HG03571 (cell line): Measurements from ENCODE around the gene JAG2.

Source experiments
- ATAC-seq: cut with Tn5 transposase; IDR thresholded peaks from one replicate; pipeline ENCODE4 v1.9.1; 2021; ENCODE audit not compliant: unreplicated experiment

The JAG2 gene

GRCh38 chr14:105166571-105167302, 1.8 kb downstream of the JAG2 start:
- no peak for ATAC-seq

DNA sequence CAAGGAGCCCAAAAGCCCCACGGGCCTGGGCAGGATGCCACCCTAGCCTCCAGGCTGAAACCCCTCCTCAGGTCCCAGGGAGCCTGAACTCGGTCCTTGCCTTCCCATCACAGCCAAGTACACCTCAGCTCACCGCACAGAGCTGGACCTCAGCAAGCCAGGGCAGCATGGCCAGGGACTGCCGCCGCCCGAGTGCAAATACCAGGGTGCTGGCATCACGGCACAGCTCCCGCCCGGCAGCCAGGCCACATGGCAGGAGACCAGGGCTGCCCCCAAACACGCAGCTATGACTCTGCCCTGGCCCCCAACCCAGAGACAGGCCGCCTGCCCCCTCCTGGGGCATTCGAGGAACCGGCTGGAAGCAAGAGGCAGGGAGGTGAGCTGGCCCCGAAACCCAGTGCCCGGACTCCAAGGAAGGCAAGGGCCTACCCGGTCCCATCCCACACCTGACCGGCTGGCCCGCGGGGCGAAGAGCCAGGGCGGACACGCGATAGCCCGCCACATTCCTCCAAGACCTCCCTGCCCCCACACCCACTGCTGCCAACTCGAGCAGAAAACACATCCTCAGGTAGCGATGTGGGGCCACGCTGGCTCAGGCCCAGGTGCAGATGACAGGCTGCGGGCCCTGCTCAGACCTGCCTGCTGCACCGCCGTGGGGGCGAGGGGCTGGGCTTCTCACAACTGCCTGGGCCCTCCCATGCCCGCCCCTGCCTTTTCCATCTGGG, 2.7 kb downstream of the JAG2 start:
- ATAC-seq, result no peak

- no peak for ATAC-seq
Measured at GRCh38 chr14:105165134-105165704, 3.4 kb downstream of the JAG2 start.

DNA sequence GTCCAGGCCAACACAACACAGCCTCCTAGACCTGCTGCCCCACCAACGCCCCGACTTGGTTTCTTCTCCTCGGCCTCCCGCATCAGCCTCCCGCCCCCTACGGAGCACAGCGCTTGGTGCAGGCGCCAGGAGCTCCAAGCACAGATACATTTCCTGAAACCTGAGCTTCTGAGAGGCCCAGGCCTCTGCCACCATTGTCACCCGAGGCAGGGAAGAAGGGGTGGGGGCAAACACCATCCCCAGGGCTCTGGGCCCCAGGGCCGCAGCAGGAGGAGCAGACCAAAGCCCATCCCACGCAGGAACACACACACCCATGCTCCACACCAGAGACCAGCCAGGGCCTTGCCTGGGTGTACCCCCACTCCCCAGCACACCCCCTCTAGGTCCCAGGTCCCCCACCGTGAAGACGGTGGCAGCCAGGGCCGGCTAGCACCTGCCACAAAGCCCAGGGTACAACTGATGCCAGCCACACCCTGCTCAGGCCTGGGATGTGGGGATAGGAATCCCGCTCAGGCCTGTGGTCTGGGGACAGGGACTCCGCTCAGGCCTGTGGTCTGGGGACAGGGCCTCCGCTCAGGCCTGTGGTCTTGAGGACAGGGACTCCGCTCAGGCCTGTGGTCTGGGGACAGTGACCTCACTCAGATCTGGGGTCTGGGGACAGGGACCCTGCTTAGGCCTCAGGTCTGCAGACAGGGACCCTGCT, 5.4 kb downstream of the JAG2 start:
- ATAC-seq, result no peak

DNA sequence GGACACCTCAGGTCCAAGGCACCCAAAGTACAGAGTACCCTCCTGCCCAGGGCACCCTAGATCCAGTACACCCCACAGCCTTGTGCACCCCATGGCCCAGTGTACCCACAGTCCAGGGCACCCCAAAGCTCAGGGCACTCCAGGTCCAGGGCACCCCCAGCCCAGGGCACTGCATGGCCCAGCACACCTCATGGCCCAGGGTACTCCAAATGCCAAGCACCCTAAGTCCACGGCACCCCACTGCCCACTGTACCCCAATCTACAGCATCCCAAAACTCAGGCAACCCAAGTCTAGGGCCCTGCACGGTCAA, 6.0 kb downstream of the JAG2 start:
- no peak for ATAC-seq

DNA sequence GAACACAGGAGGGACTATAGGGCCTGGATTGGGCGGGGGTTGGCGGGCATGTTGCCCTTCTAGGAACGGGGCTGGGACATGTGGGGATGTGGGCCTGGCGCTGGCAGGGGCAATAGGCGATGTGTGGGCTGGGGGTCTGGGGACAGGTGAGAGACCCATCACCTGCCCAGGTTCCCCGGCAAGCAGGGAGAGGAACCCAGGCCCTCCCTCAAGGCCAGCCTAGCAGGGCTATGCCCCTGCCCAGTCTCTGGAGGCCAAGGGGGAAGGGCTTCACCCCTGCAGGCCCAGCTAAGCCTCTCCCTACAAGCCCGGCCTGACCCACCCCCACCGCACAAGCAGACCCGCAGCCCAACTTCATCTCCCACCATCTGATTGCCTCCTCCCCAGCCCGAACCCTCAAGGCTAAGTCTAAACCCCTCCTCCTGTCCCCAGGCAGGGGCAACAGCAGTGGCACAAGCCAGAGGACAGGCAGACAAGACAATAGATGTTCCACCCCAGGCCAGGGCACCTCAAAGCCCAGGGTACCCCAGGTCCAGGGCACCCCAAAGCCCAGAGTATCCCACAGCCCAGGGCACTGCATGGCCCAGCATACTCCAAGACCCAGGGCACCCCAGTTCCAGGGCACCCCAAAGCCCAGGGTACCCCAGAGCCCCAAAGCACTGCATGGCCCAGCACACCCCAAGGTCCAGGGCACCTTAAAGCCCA, 6.5 kb downstream of the JAG2 start:
- no peak for ATAC-seq

GRCh38 chr14:105161309-105161708, 7.3 kb downstream of the JAG2 start:
- no peak for ATAC-seq

- ATAC-seq, result no peak
Measured at GRCh38 chr14:105160776-105161175, 7.8 kb downstream of the JAG2 start.

GRCh38 chr14:105159344-105159743, 9.2 kb downstream of the JAG2 start:
- no peak for ATAC-seq

GRCh38 chr14:105158794-105159193, 9.8 kb downstream of the JAG2 start:
- no peak for ATAC-seq

- ATAC-seq, result no peak
Measured at GRCh38 chr14:105157872-105158271, 10.7 kb downstream of the JAG2 start.

GRCh38 chr14:105156414-105157375, 11.9 kb downstream of the JAG2 start:
- no peak for ATAC-seq

- ATAC-seq, result no peak
Measured at GRCh38 chr14:105155681-105156413, 12.7 kb downstream of the JAG2 start.

DNA sequence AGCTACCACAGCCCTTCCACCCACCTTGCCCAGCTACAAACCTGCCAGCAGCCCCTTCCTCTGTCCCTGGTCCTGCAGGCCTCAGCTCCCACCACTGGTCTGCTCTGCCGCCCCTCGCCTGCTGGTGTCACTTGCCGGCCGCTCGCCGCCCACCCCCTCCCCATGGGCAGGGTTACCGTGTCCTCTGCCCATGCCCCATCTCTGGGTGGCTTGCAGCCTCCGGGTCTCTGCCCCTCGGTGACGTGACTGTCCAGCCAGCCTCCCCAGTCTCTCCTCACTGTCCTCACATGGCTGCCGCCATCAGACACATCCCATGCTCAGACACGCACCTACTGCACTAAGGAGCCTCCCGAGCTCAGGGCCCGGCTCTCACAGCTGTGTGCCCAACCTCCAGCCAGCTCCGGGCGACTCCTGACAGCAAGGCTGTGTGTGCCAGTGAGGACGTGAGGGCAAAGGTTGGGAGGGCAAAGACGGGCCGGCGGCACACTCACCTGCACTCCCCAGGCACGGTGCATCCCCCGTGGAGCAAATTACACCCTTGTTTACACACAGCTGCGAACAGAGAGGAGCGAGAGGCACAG, 13.4 kb downstream of the JAG2 start:
- ATAC-seq, result no peak

- ATAC-seq, result no peak
Measured at GRCh38 chr14:105154476-105154871, 14.1 kb downstream of the JAG2 start.

DNA sequence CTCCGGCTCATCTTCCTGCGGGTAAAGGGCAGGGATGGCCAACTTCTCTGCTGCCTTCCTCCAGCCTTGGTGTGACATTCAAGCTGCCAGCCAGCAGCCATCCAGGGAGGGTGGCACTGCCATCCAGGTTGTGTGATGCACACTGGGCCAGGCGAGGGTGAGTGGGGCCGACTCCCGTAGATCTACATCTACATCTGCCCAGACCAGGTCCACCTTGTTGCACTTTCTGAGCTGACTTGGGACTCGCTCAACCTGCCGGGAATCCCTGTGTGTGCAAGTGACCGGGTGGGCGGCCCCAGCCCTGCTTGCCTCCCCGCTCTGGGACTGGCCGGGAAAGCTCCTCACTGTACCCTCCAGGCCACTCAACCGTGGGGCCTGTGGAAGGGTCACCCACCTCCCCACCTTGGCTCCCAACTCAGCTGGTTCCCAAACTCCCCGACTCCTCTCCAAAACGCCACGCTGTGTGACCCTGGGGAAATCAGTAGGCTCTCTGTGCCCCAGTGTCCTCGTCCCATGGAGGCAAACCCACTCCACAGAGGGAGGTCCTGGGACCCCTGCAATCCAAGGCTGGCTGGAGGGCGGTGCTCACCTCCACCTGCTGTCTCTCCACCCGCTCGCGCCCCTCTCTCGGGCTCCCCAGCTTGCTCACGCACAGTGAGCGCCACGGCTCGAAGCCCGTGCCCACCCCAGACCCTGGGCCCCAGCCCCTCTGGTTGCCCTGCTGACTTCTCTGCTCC, 14.7 kb downstream of the JAG2 start:
- ATAC-seq, result no peak

GRCh38 chr14:105153331-105153731, 15.2 kb downstream of the JAG2 start:
- ATAC-seq, result no peak

GRCh38 chr14:105152794-105153241, 15.8 kb downstream of the JAG2 start:
- no peak for ATAC-seq
